IMR-90 (cell line): ENCODE results near the gene MEF2A. TPM values are rescaled to one million over a fixed set of nuclear protein-coding genes. Genes with fewer than 3 reads are reported as not detected.

Experiments
- ATAC-seq: fragments of 200-7000 bp; cut with Tn5 transposase; 2 replicates; pipeline ENCODE4 v1.9.1; 2020; ENCODE audit warnings: low read depth, mild to moderate bottlenecking, moderate library complexity
- BruUV-seq: library from RNA; stranded (reverse); fragments of 400-500 nt; replicated peaks from 2 replicates; lab custom pipeline; 2021; lab: Mats Ljungman, UMichigan
- CTCF ChIA-PET: fragments of 300-600 bp; formaldehyde crosslinking; extraction: SDS; loops from one replicate; lab custom pipeline; 2021; ENCODE audit warnings: antibody characterized with exemption; lab: Yijun Ruan, JAX
- POLR2A ChIA-PET: fragments of 300-600 bp; sonication (Branson Sonifier 250); formaldehyde crosslinking; loops from one replicate; lab custom pipeline; 2022; ENCODE audit warnings: antibody characterized with exemption; ENCODE audit not compliant: unreplicated experiment; lab: Charles Lee
- DNase-seq: peaks from one replicate; pipeline ENCODE4 v3.0.0; 2013
- H2AFZ ChIP-seq: replicated peaks from 2 replicates; pipeline ENCODE3; 2013; ENCODE audit warnings: low read length, mild to moderate bottlenecking; ENCODE audit not compliant: poor library complexity
- H2AK5ac ChIP-seq: 2 replicates; pipeline ENCODE4 v1.6.1; 2013; ENCODE audit warnings: low read depth, low read length, inconsistent platforms
- H2AK9ac ChIP-seq: replicated peaks from 2 replicates; pipeline ENCODE3; 2013; ENCODE audit warnings: mild to moderate bottlenecking, low read depth, low read length, moderate library complexity; ENCODE audit not compliant: poor library complexity
- H2BK120ac ChIP-seq: 2 replicates; pipeline ENCODE4 v1.6.1; 2013; ENCODE audit warnings: low read depth, low read length, inconsistent platforms
- H2BK15ac ChIP-seq: 3 replicates; pipeline ENCODE4 v1.6.1; 2013; ENCODE audit warnings: low read depth, low read length, inconsistent platforms
- H2BK20ac ChIP-seq: 2 replicates; pipeline ENCODE4 v1.6.1; 2013; ENCODE audit warnings: low read depth, mild to moderate bottlenecking, inconsistent platforms, low read length, moderate library complexity
- H2BK5ac ChIP-seq: 2 replicates; pipeline ENCODE4 v1.6.1; 2013; ENCODE audit warnings: mild to moderate bottlenecking, low read depth, low read length, inconsistent platforms; ENCODE audit not compliant: poor library complexity, severe bottlenecking
- H3K14ac ChIP-seq: replicated peaks from 2 replicates; pipeline ENCODE4 v1.6.1; 2013; ENCODE audit warnings: low read depth, low read length, inconsistent platforms
- H3K18ac ChIP-seq: 2 replicates; pipeline ENCODE4 v1.6.1; 2013; ENCODE audit warnings: low read depth, low read length, control low read depth
- H3K23ac ChIP-seq: 2 replicates; pipeline ENCODE4 v1.6.1; 2013; ENCODE audit warnings: low read depth, low read length, inconsistent platforms
- H3K27ac ChIP-seq: 2 replicates; pipeline ENCODE4 v1.5.1; 2013; ENCODE audit warnings: mild to moderate bottlenecking, control low read depth, low read length; ENCODE audit not compliant: insufficient read depth
- H3K27me3 ChIP-seq: 2 replicates; pipeline ENCODE4 v1.6.1; 2013; ENCODE audit warnings: low read length; ENCODE audit not compliant: control insufficient read depth, insufficient read depth
- H3K36me3 ChIP-seq: 2 replicates; pipeline ENCODE4 v1.6.1; 2013; ENCODE audit warnings: low read length, mixed read lengths; ENCODE audit not compliant: control insufficient read depth, insufficient read depth
- H3K4ac ChIP-seq: 2 replicates; pipeline ENCODE4 v1.6.1; 2013; ENCODE audit warnings: low read depth, low read length, inconsistent platforms
- H3K4me1 ChIP-seq: 2 replicates; pipeline ENCODE4 v1.6.1; 2013; ENCODE audit warnings: low read length, mixed read lengths; ENCODE audit not compliant: control insufficient read depth, insufficient read depth
- H3K4me2 ChIP-seq: 2 replicates; pipeline ENCODE4 v1.6.1; 2013; ENCODE audit warnings: low read depth, mild to moderate bottlenecking, control low read depth, low read length, moderate library complexity
- H3K4me3 ChIP-seq: 2 replicates; pipeline ENCODE4 v1.5.1; 2013; ENCODE audit warnings: low read depth, mild to moderate bottlenecking, control low read depth, low read length, moderate library complexity; ENCODE audit not compliant: insufficient read depth
- H3K56ac ChIP-seq: 2 replicates; pipeline ENCODE4 v1.6.1; 2013; ENCODE audit warnings: low read length, inconsistent platforms; ENCODE audit not compliant: insufficient read depth; ENCODE audit errors: extremely low read depth
- H3K79me1 ChIP-seq, 2 experiments: 2 replicates each; pipeline ENCODE4 v1.6.1; 2013; ENCODE audit warnings: low read length in 2 of 2, inconsistent platforms in 1 of 2, low read depth in 1 of 2
- H3K9ac ChIP-seq: 2 replicates; pipeline ENCODE4 v1.6.1; 2013; ENCODE audit warnings: low read depth, low read length, control low read depth
- H3K9me1 ChIP-seq: 2 replicates; pipeline ENCODE4 v1.6.1; 2013; ENCODE audit warnings: low read length, inconsistent platforms; ENCODE audit not compliant: insufficient read depth
- H3K9me3 ChIP-seq: 2 replicates; pipeline ENCODE4 v1.6.1; 2013; ENCODE audit warnings: low read length; ENCODE audit not compliant: control insufficient read depth, insufficient read depth
- H4K20me1 ChIP-seq: 2 replicates; pipeline ENCODE4 v1.6.1; 2013; ENCODE audit warnings: low read length, inconsistent platforms; ENCODE audit not compliant: insufficient read depth
- H4K5ac ChIP-seq: 2 replicates; pipeline ENCODE4 v1.6.1; 2013; ENCODE audit warnings: mild to moderate bottlenecking, low read depth, low read length, control low read depth
- H4K8ac ChIP-seq, 2 experiments: 2 replicates each; pipeline ENCODE4 v1.6.1; 2013; ENCODE audit warnings: low read depth in 2 of 2, low read length in 2 of 2, control low read depth in 1 of 2, inconsistent platforms in 1 of 2
- H4K91ac ChIP-seq: 2 replicates; pipeline ENCODE4 v1.6.1; 2013; ENCODE audit warnings: low read depth, low read length, inconsistent platforms; ENCODE audit not compliant: insufficient read depth
- BHLHE40 ChIP-seq: fragments of 150-350 bp; IDR thresholded peaks from 2 replicates; pipeline ENCODE4 v1.6.1; 2016; ENCODE audit warnings: mild to moderate bottlenecking, low read depth, low read length
- CEBPB ChIP-seq: IDR thresholded peaks from 2 replicates; pipeline ENCODE4 v1.6.1; 2012; ENCODE audit warnings: low read depth, low read length, improper control_type of control experiment
- CHD1 ChIP-seq: IDR thresholded peaks from 2 replicates; pipeline ENCODE4 v1.6.1; 2012; ENCODE audit warnings: low read depth, low read length, improper control_type of control experiment
- CTCF ChIP-seq: conservative IDR thresholded peaks from 2 replicates; pipeline ENCODE4 v1.5.1; 2012; ENCODE audit warnings: mild to moderate bottlenecking, low read depth, low read length, improper control_type of control experiment
- FOS ChIP-seq: fragments of 150-350 bp; IDR thresholded peaks from 2 replicates; pipeline ENCODE4 v1.6.1; 2016; ENCODE audit warnings: low read depth, low read length
- MAZ ChIP-seq: IDR thresholded peaks from 2 replicates; pipeline ENCODE4 v1.6.1; 2012; ENCODE audit warnings: low read depth, mild to moderate bottlenecking, low read length, improper control_type of control experiment, moderate library complexity, borderline replicate concordance
- MXI1 ChIP-seq: IDR thresholded peaks from 2 replicates; pipeline ENCODE4 v1.6.1; 2012; ENCODE audit warnings: low read depth, mild to moderate bottlenecking, low read length, moderate library complexity, borderline replicate concordance
- POLR2A ChIP-seq: IDR thresholded peaks from 2 replicates; pipeline ENCODE4 v1.6.1; 2012; ENCODE audit warnings: mild to moderate bottlenecking, low read depth, low read length
- RAD21 ChIP-seq: IDR thresholded peaks from 2 replicates; pipeline ENCODE4 v1.6.1; 2012; ENCODE audit warnings: low read length, improper control_type of control experiment
- RCOR1 ChIP-seq: IDR thresholded peaks from 2 replicates; pipeline ENCODE4 v1.6.1; 2012; ENCODE audit warnings: mild to moderate bottlenecking, low read length, improper control_type of control experiment; ENCODE audit not compliant: insufficient replicate concordance
- RFX5 ChIP-seq: IDR thresholded peaks from 2 replicates; pipeline ENCODE4 v1.8.0; 2012; ENCODE audit warnings: low read depth, mild to moderate bottlenecking, low read length, moderate library complexity
- SMC3 ChIP-seq: fragments of 150-350 bp; IDR thresholded peaks from 2 replicates; pipeline ENCODE4 v1.6.1; 2016; ENCODE audit warnings: low read depth, mild to moderate bottlenecking, antibody characterized with exemption, low read length, moderate library complexity
- WGBS, 2 experiments: methylation state at CpG; one replicate each; pipeline versions ENCODE4 v1.1.5 to v1.1.7; 2013; ENCODE audit warnings: missing lambda C conversion rate in 2 of 2; ENCODE audit not compliant: insufficient read length in 1 of 2; ENCODE audit errors: extremely low coverage in 2 of 2; 5-methylcytosine and 5-hydroxymethylcytosine counted together
- dilution Hi-C: fragments of 300-500 bp; cut with HindIII; formaldehyde crosslinking; loops from one replicate; pipeline ENCODE4 v1.14.3; 2018; ENCODE audit warnings: low sequenced_read_pairs; ENCODE audit not compliant: unreplicated experiment
- in situ Hi-C: fragments of 300-500 bp; cut with MboI; formaldehyde crosslinking; loops from 3 replicates; pipeline ENCODE4 v1.14.3; 2019; ENCODE audit warnings: low sequenced_read_pairs, inconsistent platforms, mixed read lengths
- intact Hi-C: fragments of 100-400 bp; cut with micrococcal nuclease; formaldehyde crosslinking; loops from 2 replicates; pipeline ENCODE4 v1.10.0; 2022
- polyA plus RNA-seq, 3 experiments: library from polyadenylated mRNA; depleted of rRNA; stranded (reverse); fragments of >200 nt; gene quantifications; 2 replicates each; pipeline ENCODE4 v1.2.3, GENCODE V29; 2012; ENCODE audit warnings: low replicate concordance in 1 of 3
- total RNA-seq: library from RNA; depleted of rRNA; stranded (reverse); fragments of >200 nt; gene quantifications from 2 replicates; pipeline ENCODE4 v1.2.3, GENCODE V29; 2012
- TF ChIP-seq, protein P1 (sequence below): fragments of 150-350 bp; IDR thresholded peaks from 2 replicates; pipeline ENCODE4 v1.6.1; 2016; ENCODE audit warnings: low read depth, mild to moderate bottlenecking, low read length, moderate library complexity, borderline replicate concordance
- TF ChIP-seq, protein P2 (sequence below): fragments of 150-350 bp; IDR thresholded peaks from 2 replicates; pipeline ENCODE4 v1.6.1; 2017; ENCODE audit warnings: mild to moderate bottlenecking, antibody characterized with exemption, low read length, low read depth

MEF2A gene
- total and polyA plus RNA-seq, 2 of the 4 experiments (the other 2 are of a cell fraction) = 16.1 to 16.7 TPM

DNA sequence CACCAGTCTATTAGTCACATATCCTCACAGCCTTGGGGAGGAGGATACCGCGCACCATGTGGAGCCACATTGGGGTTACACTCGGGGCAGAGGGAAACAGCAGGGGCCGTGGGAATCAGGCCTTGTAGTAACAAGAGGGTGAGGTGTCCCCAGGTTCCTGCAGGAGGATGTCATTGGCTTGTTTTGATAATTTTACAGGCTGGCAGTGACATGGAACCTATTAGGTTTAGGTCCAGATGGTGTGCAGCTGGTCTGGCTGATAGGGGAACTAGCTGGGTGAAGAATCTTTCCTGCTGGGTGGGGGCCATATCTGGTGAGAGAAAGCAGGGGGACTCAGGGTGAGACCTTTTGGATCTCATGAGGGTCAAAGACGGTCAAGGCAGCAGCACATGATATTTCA is 9.8 kb upstream of the MEF2A start:
- Histone ChIP-seq H2AK9ac (no peak overlapping the region), H3K18ac (no peak overlapping the region), H2BK20ac (no peak overlapping the region), H2AK5ac (no peak overlapping the region), H3K79me1 (no peaks in the 10 kb centered on the region), H3K27ac (no peak overlapping the region), H3K9ac (no peak overlapping the region), H3K56ac (no peak overlapping the region), H2BK120ac (no peak overlapping the region), H2BK5ac (no peak overlapping the region), H3K4me3 (no peak overlapping the region), H3K27me3 (no peaks in the 10 kb centered on the region; the same call in 1 of the 2 replicates), H2BK15ac (no peak overlapping the region), H4K8ac (no peak overlapping the region), H3K4me1 (no peaks in the 10 kb centered on the region), H3K14ac (no peak overlapping the region), H3K9me3 (no peaks in the 10 kb centered on the region), H4K5ac (no peak overlapping the region), H2AFZ (no peak overlapping the region), H4K20me1 (no peaks in the 10 kb centered on the region), H3K36me3 (no peaks in the 10 kb centered on the region), H3K4me2 (no peak overlapping the region), H4K91ac (no peak overlapping the region), H3K23ac (no peak overlapping the region), H3K9me1 (no peaks in the 10 kb centered on the region; the same call in 1 of the 2 replicates), H3K4ac (no peak overlapping the region)
- POLR2A ChIA-PET = no interaction called here
- DNase-seq (no peak), ATAC-seq (no peak)
- CTCF ChIA-PET = interaction anchor here (1.5 kb wide), 1 partner anchor 148 kb away, joined by 6 read pairs; no protein-coding TSS in a partner anchor
- intact Hi-C loops (no loop called here), in situ Hi-C loops (no loop called here), dilution Hi-C loops (no loop called here)
- BruUV-seq = no TSS peak
- TF ChIP-seq, protein P1, sequence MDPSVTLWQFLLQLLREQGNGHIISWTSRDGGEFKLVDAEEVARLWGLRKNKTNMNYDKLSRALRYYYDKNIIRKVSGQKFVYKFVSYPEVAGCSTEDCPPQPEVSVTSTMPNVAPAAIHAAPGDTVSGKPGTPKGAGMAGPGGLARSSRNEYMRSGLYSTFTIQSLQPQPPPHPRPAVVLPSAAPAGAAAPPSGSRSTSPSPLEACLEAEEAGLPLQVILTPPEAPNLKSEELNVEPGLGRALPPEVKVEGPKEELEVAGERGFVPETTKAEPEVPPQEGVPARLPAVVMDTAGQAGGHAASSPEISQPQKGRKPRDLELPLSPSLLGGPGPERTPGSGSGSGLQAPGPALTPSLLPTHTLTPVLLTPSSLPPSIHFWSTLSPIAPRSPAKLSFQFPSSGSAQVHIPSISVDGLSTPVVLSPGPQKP = no peak
- no peak for TF ChIP-seq RCOR1
- TF ChIP-seq RAD21 = no peak
- TF ChIP-seq MAZ = no peak
- no peak for TF ChIP-seq SMC3
- TF ChIP-seq BHLHE40 = no peak
- TF ChIP-seq CHD1 = no peak
- no peak for TF ChIP-seq CEBPB
- no peak for TF ChIP-seq FOS
- TF ChIP-seq RFX5 = no peak
- TF ChIP-seq MXI1 = no peak
- TF ChIP-seq CTCF = no peak
- TF ChIP-seq, protein P2, sequence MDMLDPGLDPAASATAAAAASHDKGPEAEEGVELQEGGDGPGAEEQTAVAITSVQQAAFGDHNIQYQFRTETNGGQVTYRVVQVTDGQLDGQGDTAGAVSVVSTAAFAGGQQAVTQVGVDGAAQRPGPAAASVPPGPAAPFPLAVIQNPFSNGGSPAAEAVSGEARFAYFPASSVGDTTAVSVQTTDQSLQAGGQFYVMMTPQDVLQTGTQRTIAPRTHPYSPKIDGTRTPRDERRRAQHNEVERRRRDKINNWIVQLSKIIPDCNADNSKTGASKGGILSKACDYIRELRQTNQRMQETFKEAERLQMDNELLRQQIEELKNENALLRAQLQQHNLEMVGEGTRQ = no peak
- TF ChIP-seq POLR2A = no peak
- WGBS, 2 experiments = 36% methylated on average over 4 of the region's 5 CpGs; no CpG with 5 or more reads in 1 of the 2 experiments
